DOHH2 (cell line): Measurements from ENCODE around the gene C16orf78.

Experiments
- EZH2phosphoT487 ChIP-seq: fragments of 200-600 bp; sonication (generic); IDR thresholded peaks from 2 replicates; pipeline ENCODE4 v1.6.1; 2017; ENCODE audit warnings: borderline replicate concordance, mild to moderate bottlenecking, antibody characterized with exemption, low read length, moderate library complexity, mixed read lengths
- TF ChIP-seq, protein P1 (sequence below): fragments of 200-600 bp; sonication (generic); IDR thresholded peaks from one replicate; pipeline ENCODE4 v1.5.1; 2014; ENCODE audit warnings: antibody characterized with exemption, mild to moderate bottlenecking, low read depth, low read length; ENCODE audit not compliant: poor library complexity, severe bottlenecking

DNA sequence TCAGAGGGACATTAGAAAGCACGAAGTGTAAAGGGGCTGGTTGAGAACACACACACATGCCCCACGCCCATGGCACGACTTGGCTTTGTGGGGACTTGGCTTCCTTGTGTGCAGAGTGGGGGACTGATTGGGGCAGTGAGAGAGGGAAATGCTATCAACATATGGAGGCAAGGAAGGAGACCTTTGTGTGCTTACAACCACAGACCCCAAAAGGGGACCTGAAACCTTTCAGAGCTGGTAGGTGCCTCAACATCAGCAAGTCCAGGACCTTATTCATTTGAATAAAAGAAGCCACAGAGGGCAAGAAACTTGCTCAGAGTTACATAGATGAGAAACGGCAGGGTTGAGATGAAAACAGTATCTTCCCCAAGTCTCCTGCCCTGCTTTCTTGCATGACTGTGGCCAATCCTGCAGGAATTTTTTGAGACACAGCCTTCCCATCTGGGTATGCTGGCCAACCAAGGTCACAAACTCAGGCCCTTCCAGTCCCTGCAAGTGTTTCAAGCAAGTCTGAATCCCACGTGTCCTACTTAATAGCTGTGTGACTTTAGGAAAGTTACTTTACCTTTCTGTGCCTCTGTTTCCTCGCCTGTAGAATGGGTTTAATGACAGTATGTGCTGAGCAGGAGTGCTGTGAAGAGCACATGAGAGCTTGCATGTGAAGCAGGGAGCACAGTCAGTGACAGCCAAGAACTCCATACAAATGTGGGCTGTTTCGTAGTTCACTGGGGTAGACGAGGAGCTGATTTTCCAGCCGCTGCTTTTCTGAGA lies 26.2 kb downstream of the C16orf78 start:
- TF ChIP-seq, protein P1, sequence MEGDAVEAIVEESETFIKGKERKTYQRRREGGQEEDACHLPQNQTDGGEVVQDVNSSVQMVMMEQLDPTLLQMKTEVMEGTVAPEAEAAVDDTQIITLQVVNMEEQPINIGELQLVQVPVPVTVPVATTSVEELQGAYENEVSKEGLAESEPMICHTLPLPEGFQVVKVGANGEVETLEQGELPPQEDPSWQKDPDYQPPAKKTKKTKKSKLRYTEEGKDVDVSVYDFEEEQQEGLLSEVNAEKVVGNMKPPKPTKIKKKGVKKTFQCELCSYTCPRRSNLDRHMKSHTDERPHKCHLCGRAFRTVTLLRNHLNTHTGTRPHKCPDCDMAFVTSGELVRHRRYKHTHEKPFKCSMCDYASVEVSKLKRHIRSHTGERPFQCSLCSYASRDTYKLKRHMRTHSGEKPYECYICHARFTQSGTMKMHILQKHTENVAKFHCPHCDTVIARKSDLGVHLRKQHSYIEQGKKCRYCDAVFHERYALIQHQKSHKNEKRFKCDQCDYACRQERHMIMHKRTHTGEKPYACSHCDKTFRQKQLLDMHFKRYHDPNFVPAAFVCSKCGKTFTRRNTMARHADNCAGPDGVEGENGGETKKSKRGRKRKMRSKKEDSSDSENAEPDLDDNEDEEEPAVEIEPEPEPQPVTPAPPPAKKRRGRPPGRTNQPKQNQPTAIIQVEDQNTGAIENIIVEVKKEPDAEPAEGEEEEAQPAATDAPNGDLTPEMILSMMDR, result no peak
- TF ChIP-seq EZH2phosphoT487, result no peak
